Frontal cortex (tissue), 4 donors: ENCODE results near the gene CALCR. TPM values are rescaled to one million over a fixed set of nuclear protein-coding genes. Genes with fewer than 3 reads are reported as not detected.

Experiments
- DNase-seq, 2 donors: peaks; one replicate each; pipeline ENCODE4 v3.0.0; 2012; ENCODE audit warnings: low spot score in 2 of 2
- FAIRE-seq: peaks from 2 replicates; lab custom pipeline; 2012; peaks lifted over from hg19 to GRCh38; lab: Jason Lieb, UNC
- small RNA-seq: library from RNA; depleted of rRNA; stranded (forward); fragments of <200 nt; gene quantifications from one replicate; pipeline ENCODE3, GENCODE V24; 2014
- total RNA-seq: library from RNA; depleted of rRNA; stranded (reverse); fragments of >200 nt; gene quantifications from one replicate; pipeline ENCODE4 v1.2.3, GENCODE V29; 2014
- donor health status: control.
- donor health status: control.
- donor health status: control.

CALCR gene
- total RNA-seq, 1 donor from 2014 or later = under 0.01 TPM

GRCh38 chr7:93375603-93376002 is 198.9 kb downstream of the CALCR start:
- DNase-seq (no peak), FAIRE-seq (no peak)

Small RNAs within 50 kb of the gene (small RNA-seq; reads per million reads assigned to genes)
- gene MIR489 (not detected), gene MIR653 (not detected)
